HEK293 (cell line): ENCODE measurements around the gene SURF2.

ENCODE experiments used
- CTCF ChIA-PET: fragments of 350-600 bp; formaldehyde crosslinking; extraction: SDS; loops from one replicate; lab custom pipeline; 2021; ENCODE audit warnings: antibody characterized with exemption; lab: Yijun Ruan, JAX
- POLR2A ChIA-PET: fragments of 300-600 bp; formaldehyde crosslinking; extraction: SDS; loops from one replicate; lab custom pipeline; 2020; ENCODE audit warnings: antibody characterized with exemption, inconsistent platforms; lab: Yijun Ruan, JAX
- H3K27ac ChIP-seq: fragments of 200-500 bp; sonication (Bioruptor generic); 2 replicates; pipeline ENCODE4 v1.5.1; 2014; ENCODE audit warnings: low read depth, low read length, control low read depth, inconsistent platforms; ENCODE audit errors: extremely low read depth
- H3K36me3 ChIP-seq, 2 experiments: fragments of 200-500 bp in 1 of 2; sonication (Bioruptor generic) in 1 of 2; 1 replicate in 1 of 2; 2 replicates in 1 of 2; pipeline ENCODE4 v1.5.1; 2014 to 2017; ENCODE audit warnings: inconsistent platforms in 2 of 2, low read length in 2 of 2; ENCODE audit not compliant: control insufficient read depth in 2 of 2, insufficient read depth in 1 of 2
- H3K4me1 ChIP-seq: fragments of 200-500 bp; sonication (Bioruptor generic); 2 replicates; pipeline ENCODE4 v1.5.1; 2014; ENCODE audit warnings: mild to moderate bottlenecking, low read length, inconsistent platforms; ENCODE audit not compliant: control insufficient read depth, insufficient read depth
- H3K4me3 ChIP-seq: 2 replicates; pipeline ENCODE4 v1.5.1; 2011; ENCODE audit warnings: low read depth, mild to moderate bottlenecking, control low read depth, low read length, moderate library complexity
- H3K9me3 ChIP-seq: fragments of 200-500 bp; sonication (Bioruptor generic); 2 replicates; pipeline ENCODE4 v1.5.1; 2014; ENCODE audit warnings: low read depth, low read length, inconsistent platforms; ENCODE audit not compliant: control insufficient read depth, insufficient read depth
- HIC1 ChIP-seq: fragments of 450-650 bp; formaldehyde crosslinking; IDR thresholded peaks from 2 replicates; pipeline ENCODE4 v1.5.1; 2016; ENCODE audit warnings: missing biosample characterization, missing genetic modification characterization
- INSM2 ChIP-seq: fragments of 450-650 bp; formaldehyde crosslinking; IDR thresholded peaks from 2 replicates; pipeline ENCODE4 v1.5.1; 2016; ENCODE audit warnings: missing biosample characterization, missing genetic modification characterization
- KLF10 ChIP-seq: fragments of 450-650 bp; IDR thresholded peaks from 2 replicates; pipeline ENCODE4 v1.5.1; 2018; ENCODE audit warnings: missing biosample characterization, mild to moderate bottlenecking, missing genetic modification characterization
- KLF8 ChIP-seq: fragments of 450-650 bp; formaldehyde crosslinking; IDR thresholded peaks from 2 replicates; pipeline ENCODE4 v1.5.1; 2016; ENCODE audit warnings: missing biosample characterization, missing genetic modification characterization
- KLF9 ChIP-seq: fragments of 450-650 bp; formaldehyde crosslinking; IDR thresholded peaks from 2 replicates; pipeline ENCODE4 v1.5.1; 2016; ENCODE audit warnings: missing biosample characterization, missing genetic modification characterization, low read depth
- PRDM1 ChIP-seq: fragments of 450-650 bp; formaldehyde crosslinking; IDR thresholded peaks from 2 replicates; pipeline ENCODE4; 2016; ENCODE audit warnings: missing biosample characterization, missing genetic modification characterization
- SP7 ChIP-seq: fragments of 450-650 bp; formaldehyde crosslinking; IDR thresholded peaks from 2 replicates; pipeline ENCODE4 v1.5.1; 2016; ENCODE audit warnings: missing biosample characterization, missing genetic modification characterization
- TCF7L2 ChIP-seq: IDR thresholded peaks from 2 replicates; pipeline ENCODE4 v1.6.1; 2011; ENCODE audit warnings: low read depth, mild to moderate bottlenecking, inconsistent platforms, low read length, moderate library complexity, borderline replicate concordance
- YY2 ChIP-seq: fragments of 450-650 bp; formaldehyde crosslinking; IDR thresholded peaks from 2 replicates; pipeline ENCODE4 v1.5.1; 2016; ENCODE audit warnings: missing biosample characterization, missing genetic modification characterization
- ZFHX2 ChIP-seq: fragments of 450-650 bp; formaldehyde crosslinking; conservative IDR thresholded peaks from 2 replicates; pipeline ENCODE4 v1.5.1; 2016; ENCODE audit warnings: missing biosample characterization, missing genetic modification characterization
- ZIC2 ChIP-seq: fragments of 450-650 bp; formaldehyde crosslinking; IDR thresholded peaks from 2 replicates; pipeline ENCODE4 v1.5.1; 2016; ENCODE audit warnings: missing biosample characterization, missing genetic modification characterization
- ZNF121 ChIP-seq: fragments of 450-650 bp; formaldehyde crosslinking; IDR thresholded peaks from 2 replicates; pipeline ENCODE4 v1.5.1; 2016; ENCODE audit warnings: missing biosample characterization, missing genetic modification characterization
- ZNF223 ChIP-seq: fragments of 450-650 bp; formaldehyde crosslinking; IDR thresholded peaks from 2 replicates; pipeline ENCODE4 v1.5.1; 2016; ENCODE audit warnings: missing biosample characterization, missing genetic modification characterization
- ZNF398 ChIP-seq: fragments of 450-650 bp; formaldehyde crosslinking; IDR thresholded peaks from 2 replicates; pipeline ENCODE4 v1.5.1; 2017; ENCODE audit warnings: missing biosample characterization, missing genetic modification characterization
- ZNF416 ChIP-seq: fragments of 450-650 bp; formaldehyde crosslinking; IDR thresholded peaks from 2 replicates; pipeline ENCODE4 v1.5.1; 2016; ENCODE audit warnings: missing biosample characterization, missing genetic modification characterization
- ZNF473 ChIP-seq: fragments of 450-650 bp; formaldehyde crosslinking; IDR thresholded peaks from 2 replicates; pipeline ENCODE4 v1.5.1; 2017; ENCODE audit warnings: missing biosample characterization, missing genetic modification characterization
- ZNF629 ChIP-seq: fragments of 450-650 bp; formaldehyde crosslinking; IDR thresholded peaks from 2 replicates; pipeline ENCODE4 v1.5.1; 2017; ENCODE audit warnings: missing biosample characterization, missing genetic modification characterization

SURF2 gene

GRCh38 chr9:133360400-133361393 is 4.3 kb downstream of the SURF2 start:
- no peak overlapping the region for H3K27ac ChIP-seq
- CTCF ChIA-PET, result interaction anchor here (0.9 to 1.7 kb wide), 5 partner anchors 16 to 126 kb away, joined by 3 to 7 read pairs (median 4); no protein-coding TSS in a partner anchor
- TF ChIP-seq INSM2 (tag by site-specific recombination) (no peak), TCF7L2 (no peak), ZFHX2 (0 out of 2 replicates have a peak, but pooled peaks have one; percentile 37), ZNF416 (tag by site-specific recombination) (no peak)
- TF ChIP-seq, all 188 proteins: peak for 1

GRCh38 chr9:133361507-133362092 is 5.2 kb downstream of the SURF2 start:
- Histone ChIP-seq H3K4me1 (no peaks in the 10 kb centered on the region), H3K4me3 (no peak overlapping the region), H3K27ac (no peak overlapping the region), H3K9me3 (no peaks in the 10 kb centered on the region), H3K36me3 (peaks cover 3 to 91% of the 10 kb centered on the region in 2 experiments)
- CTCF ChIA-PET, result interaction anchor here (0.6 to 1.4 kb wide), 2 partner anchors 7 to 125 kb away, joined by 3 to 10 read pairs; no protein-coding TSS in a partner anchor
- POLR2A ChIA-PET, result interaction anchor here (1.2 to 6.6 kb wide), 6 partner anchors 9 to 13 kb away, joined by 3 to 89 read pairs (median 13); partner anchors contain the start of genes MED22 and RPL7A
- TF ChIP-seq ZNF473 (tag by site-specific recombination) (no peak), SP7 (tag by site-specific recombination) (no peak), TCF7L2 (no peak), ZNF398 (tag by site-specific recombination) (no peak), ZNF223 (tag by site-specific recombination) (no peak)

More at GRCh38 chr9:133360400-133361393, 4.3 kb downstream of the SURF2 start:
- Histone ChIP-seq H3K36me3 (peaks cover 3 to 82% of the 10 kb centered on the region in 2 experiments), H3K4me3 (no peak overlapping the region), H3K9me3 (no peaks in the 10 kb centered on the region), H3K4me1 (no peaks in the 10 kb centered on the region)
- POLR2A ChIA-PET, result interaction anchor here (1.2 to 6.6 kb wide), 3 partner anchors 10 to 14 kb away, joined by 3 to 89 read pairs (median 11); partner anchors contain the start of genes MED22 and RPL7A

GRCh38 chr9:133362359-133363044 is 6.2 kb downstream of the SURF2 start:
- Histone ChIP-seq H3K4me1 (no peaks in the 10 kb centered on the region), H3K4me3 (no peak overlapping the region), H3K36me3 (peaks cover 3 to 98% of the 10 kb centered on the region in 2 experiments), H3K9me3 (no peaks in the 10 kb centered on the region), H3K27ac (peak overlapping the region; percentile 37; the same call in 1 of the 2 replicates)
- ChIA-PET POLR2A (interaction anchor here (1.3 to 5.6 kb wide), 3 partner anchors 9 to 14 kb away, joined by 6 to 35 read pairs (median 15); partner anchors contain the start of genes MED22 and RPL7A), CTCF (interaction anchor here (0.6 to 1.4 kb wide), 5 partner anchors 8 to 340 kb away, joined by 3 to 10 read pairs (median 3); no protein-coding TSS in a partner anchor)
- TF ChIP-seq ZNF121 (tag by site-specific recombination) (no peak), YY2 (no peak), ZNF629 (tag by site-specific recombination) (no peak), KLF9 (tag by site-specific recombination) (0 out of 2 replicates have a peak, but pooled peaks have one; percentile 21), HIC1 (tag by site-specific recombination) (no peak), ZIC2 (tag by site-specific recombination) (peak; percentile 18; the same call in 1 of the 2 replicates), KLF8 (tag by site-specific recombination) (no peak), PRDM1 (tag by site-specific recombination) (no peak), KLF10 (tag by site-specific recombination) (no peak)
